ENCODE results near the gene METTL27.

DNA sequence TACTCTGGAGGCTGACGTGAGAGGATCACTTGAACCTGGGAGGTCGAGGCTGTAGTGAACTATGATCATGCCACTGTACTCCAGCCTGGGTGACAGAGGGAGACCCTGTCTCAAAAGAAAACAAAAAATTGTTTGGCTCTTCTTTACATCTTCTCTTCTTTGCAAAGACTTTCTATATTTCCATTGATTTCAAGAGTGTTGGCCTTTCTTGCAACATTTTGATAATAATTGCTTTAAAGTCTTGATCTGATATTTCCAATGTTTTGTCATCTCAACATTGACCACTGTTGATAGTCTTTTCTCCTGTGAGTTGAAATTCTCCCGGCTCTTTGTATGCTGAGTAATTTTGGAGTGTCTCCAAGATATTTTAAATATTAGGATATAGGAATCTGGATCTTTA lies 29.3 kb downstream of the METTL27 start:
- TF ChIP-seq, protein P1, sequence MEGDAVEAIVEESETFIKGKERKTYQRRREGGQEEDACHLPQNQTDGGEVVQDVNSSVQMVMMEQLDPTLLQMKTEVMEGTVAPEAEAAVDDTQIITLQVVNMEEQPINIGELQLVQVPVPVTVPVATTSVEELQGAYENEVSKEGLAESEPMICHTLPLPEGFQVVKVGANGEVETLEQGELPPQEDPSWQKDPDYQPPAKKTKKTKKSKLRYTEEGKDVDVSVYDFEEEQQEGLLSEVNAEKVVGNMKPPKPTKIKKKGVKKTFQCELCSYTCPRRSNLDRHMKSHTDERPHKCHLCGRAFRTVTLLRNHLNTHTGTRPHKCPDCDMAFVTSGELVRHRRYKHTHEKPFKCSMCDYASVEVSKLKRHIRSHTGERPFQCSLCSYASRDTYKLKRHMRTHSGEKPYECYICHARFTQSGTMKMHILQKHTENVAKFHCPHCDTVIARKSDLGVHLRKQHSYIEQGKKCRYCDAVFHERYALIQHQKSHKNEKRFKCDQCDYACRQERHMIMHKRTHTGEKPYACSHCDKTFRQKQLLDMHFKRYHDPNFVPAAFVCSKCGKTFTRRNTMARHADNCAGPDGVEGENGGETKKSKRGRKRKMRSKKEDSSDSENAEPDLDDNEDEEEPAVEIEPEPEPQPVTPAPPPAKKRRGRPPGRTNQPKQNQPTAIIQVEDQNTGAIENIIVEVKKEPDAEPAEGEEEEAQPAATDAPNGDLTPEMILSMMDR (IDR thresholded peaks at IDR 0.05), result no peak
- no peak for TF ChIP-seq POLR2AphosphoS5 (IDR thresholded peaks at IDR 0.05)
